Measurements from ENCODE around the gene TRPC4AP.

GRCh38 chr20:34956751-34957472 lies 135.7 kb downstream of the TRPC4AP start:
- no peak for TF ChIP-seq E2F6 (IDR thresholded peaks at IDR 0.05)
- no peak for TF ChIP-seq EZH2 (IDR thresholded peaks at IDR 0.05; ENCODE audit: low read depth, low read length, severe bottlenecking)
- no peak for TF ChIP-seq CTCF (IDR thresholded peaks at IDR 0.05; ENCODE audit: control extremely low read depth in 1 of 3, insufficient read depth in 1 of 3, low read depth in 1 of 3, low read length in 3 of 3)

Measured in H1 (cell line).